Hepatocyte (in vitro differentiated cells): Measurements from ENCODE around the gene KCNQ2.

Experiments
- CTCF ChIP-seq: fragments of 200-600 bp; sonication (generic); IDR thresholded peaks from 2 replicates; pipeline ENCODE4 v1.5.1; 2016; ENCODE audit warnings: antibody characterized with exemption, mild to moderate bottlenecking; ENCODE audit not compliant: poor library complexity
- EZH2 ChIP-seq: fragments of 200-600 bp; sonication (generic); IDR thresholded peaks from 2 replicates; pipeline ENCODE4 v1.6.1; 2016; ENCODE audit warnings: antibody characterized with exemption, mild to moderate bottlenecking, borderline replicate concordance
- EZH2phosphoT487 ChIP-seq: fragments of 200-600 bp; sonication (generic); IDR thresholded peaks from one replicate; pipeline ENCODE4 v1.6.1; 2018; ENCODE audit warnings: antibody characterized with exemption, mild to moderate bottlenecking, low read depth, moderate library complexity; ENCODE audit not compliant: unreplicated experiment, severe bottlenecking

DNA sequence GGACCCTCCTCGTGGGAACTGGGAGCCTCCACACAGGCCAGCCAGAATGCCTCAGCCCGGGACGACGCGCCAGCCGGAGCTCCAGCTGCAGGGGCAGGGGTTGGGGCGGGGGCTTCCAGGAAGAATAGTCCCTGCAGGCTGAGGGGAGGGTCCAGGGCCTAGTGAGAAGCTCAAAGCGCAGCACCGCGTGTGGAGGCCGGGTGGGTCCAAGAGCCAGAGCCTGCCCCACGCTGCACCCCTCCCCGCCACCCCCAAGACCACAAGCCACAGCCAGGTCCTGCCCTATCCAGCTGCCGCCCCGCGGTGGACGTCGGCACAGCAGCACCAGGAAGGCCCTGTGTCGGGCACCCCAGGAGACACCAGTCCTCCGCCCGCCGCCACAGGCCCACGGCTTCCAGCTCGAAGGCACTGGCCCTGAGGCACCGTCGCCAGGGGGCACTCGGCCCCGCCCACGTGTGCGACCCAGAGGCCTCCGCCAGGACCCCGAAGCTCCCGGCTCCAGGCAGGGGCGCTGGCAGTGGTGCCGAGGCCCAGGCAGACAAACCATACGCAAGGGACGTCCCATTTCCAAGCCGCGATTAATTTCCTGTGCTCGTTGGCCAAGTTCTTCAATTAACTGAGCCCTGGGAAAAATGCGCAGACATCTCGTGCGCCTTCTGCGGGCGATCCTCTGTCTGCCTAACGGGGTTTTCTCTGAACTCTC, 19.5 kb downstream of the KCNQ2 start:
- TF ChIP-seq CTCF (no peak), EZH2 (no peak), EZH2phosphoT487 (no peak)
